Endothelial cell of umbilical vein (primary cell): ENCODE data around the gene NLGN1. TPM values are rescaled to one million over a fixed set of nuclear protein-coding genes. Genes with fewer than 3 reads are reported as not detected.

Experiments used
- BruUV-seq: library from RNA; stranded (reverse); fragments of 400-500 nt; replicated peaks from 2 replicates; lab custom pipeline; 2021; lab: Mats Ljungman, UMichigan
- CTCF ChIA-PET: fragments of 300-600, 350-600 bp; sonication (Branson Sonifier 250); formaldehyde crosslinking; loops from one replicate; lab custom pipeline; 2021; ENCODE audit warnings: antibody characterized with exemption, inconsistent platforms; lab: Charles Lee
- POLR2A ChIA-PET: fragments of 300-600, 350-600 bp; sonication (Branson Sonifier 250); formaldehyde crosslinking; loops from one replicate; lab custom pipeline; 2021; ENCODE audit warnings: antibody characterized with exemption, inconsistent platforms; lab: Charles Lee
- DNase-seq: peaks from one replicate; pipeline ENCODE4 v3.0.0-alpha.2; 2011; ENCODE audit warnings: low read depth, low spot score
- FAIRE-seq: peaks from 2 replicates; lab custom pipeline; 2011; peaks lifted over from hg19 to GRCh38; lab: Jason Lieb, UNC
- H2AFZ ChIP-seq: 2 replicates; pipeline ENCODE4 v1.6.0; 2012; ENCODE audit warnings: low read depth, low read length, control low read depth, inconsistent platforms
- H3K27ac ChIP-seq: 2 replicates; pipeline ENCODE4 v1.5.1; 2011; ENCODE audit warnings: low read depth, mild to moderate bottlenecking, control low read depth, low read length, moderate library complexity; ENCODE audit not compliant: insufficient read depth
- H3K27me3 ChIP-seq, 2 experiments: 2 replicates each; pipeline versions ENCODE4 v1.6.0 to v1.6.1; 2011; ENCODE audit warnings: low read length in 2 of 2, mixed read lengths in 1 of 2; ENCODE audit not compliant: control insufficient read depth in 2 of 2, insufficient read depth in 2 of 2
- H3K36me3 ChIP-seq, 2 experiments: 2 replicates in 1 of 2; 3 replicates in 1 of 2; pipeline ENCODE4 v1.5.1; 2011; ENCODE audit warnings: low read length in 2 of 2, mild to moderate bottlenecking in 1 of 2, moderate library complexity in 1 of 2; ENCODE audit not compliant: control insufficient read depth in 2 of 2, insufficient read depth in 2 of 2; ENCODE audit errors: extremely low read depth in 1 of 2
- H3K4me1 ChIP-seq: 3 replicates; pipeline ENCODE4 v1.5.1; 2011; ENCODE audit warnings: mild to moderate bottlenecking, low read length; ENCODE audit not compliant: control insufficient read depth, insufficient read depth; ENCODE audit errors: extremely low read depth
- H3K4me2 ChIP-seq: 2 replicates; pipeline ENCODE4 v1.6.1; 2011; ENCODE audit warnings: low read length, control low read depth, mixed read lengths; ENCODE audit not compliant: insufficient read depth
- H3K4me3 ChIP-seq, 3 experiments: fragments of 200-600 bp in 1 of 3; sonication (generic), shearing (Covaris generic) in 1 of 3; replicated peaks in 1 of 3; 2 replicates each; pipeline ENCODE4 v1.5.1; 2011 to 2016; ENCODE audit warnings: control low read depth in 3 of 3, low read length in 3 of 3, mild to moderate bottlenecking in 2 of 3, inconsistent platforms in 1 of 3, low read depth in 1 of 3, moderate library complexity in 1 of 3; ENCODE audit not compliant: insufficient read depth in 1 of 3
- H3K79me2 ChIP-seq: 2 replicates; pipeline ENCODE4 v1.6.0; 2012; ENCODE audit warnings: low read length, inconsistent platforms; ENCODE audit not compliant: control insufficient read depth, insufficient read depth
- H3K9ac ChIP-seq: replicated peaks from 2 replicates; pipeline ENCODE3; 2011; ENCODE audit warnings: low read length, control low read depth; ENCODE audit not compliant: insufficient read depth; ENCODE audit errors: extremely low read depth
- H3K9me1 ChIP-seq: replicated peaks from 3 replicates; pipeline ENCODE4 v1.6.0; 2011; ENCODE audit warnings: mild to moderate bottlenecking, low read length; ENCODE audit not compliant: control insufficient read depth, insufficient read depth; ENCODE audit errors: extremely low read depth
- H3K9me3 ChIP-seq: replicated peaks from 2 replicates; pipeline ENCODE4 v1.5.1; 2012; ENCODE audit warnings: low read length, inconsistent platforms; ENCODE audit not compliant: control insufficient read depth, insufficient read depth
- H4K20me1 ChIP-seq: replicated peaks from 2 replicates; pipeline ENCODE3; 2011; ENCODE audit warnings: mild to moderate bottlenecking, low read length; ENCODE audit not compliant: control insufficient read depth, insufficient read depth; ENCODE audit errors: extremely low read depth
- EZH2 ChIP-seq: IDR thresholded peaks from 2 replicates; pipeline ENCODE4 v1.6.1; 2012; ENCODE audit warnings: borderline replicate concordance, low read depth, mild to moderate bottlenecking, moderate library complexity, low read length, inconsistent platforms; ENCODE audit not compliant: severe bottlenecking
- FOS ChIP-seq: IDR thresholded peaks from 2 replicates; pipeline ENCODE4 v1.6.1; 2011; ENCODE audit warnings: mild to moderate bottlenecking, low read length, moderate library complexity, borderline replicate concordance; ENCODE audit not compliant: insufficient read depth
- GATA2 ChIP-seq: IDR thresholded peaks from 2 replicates; pipeline ENCODE4 v1.7.0; 2011; ENCODE audit warnings: low read depth, mild to moderate bottlenecking, moderate library complexity, mixed read lengths, low read length; ENCODE audit not compliant: insufficient read length, insufficient read depth
- JUN ChIP-seq: IDR thresholded peaks from 2 replicates; pipeline ENCODE4 v1.6.1; 2011; ENCODE audit warnings: borderline replicate concordance, low read depth; ENCODE audit not compliant: insufficient read length, insufficient read depth
- MYC ChIP-seq: IDR thresholded peaks from one replicate; pipeline ENCODE4 v1.6.1; 2011; ENCODE audit warnings: mild to moderate bottlenecking, low read depth, low read length
- POLR2A ChIP-seq: IDR thresholded peaks from 2 replicates; pipeline ENCODE4 v1.6.1; 2012; ENCODE audit warnings: low read depth, mild to moderate bottlenecking, control low read depth, low read length
- POLR2AphosphoS5 ChIP-seq: IDR thresholded peaks from 2 replicates; pipeline ENCODE4 v1.6.1; 2012; ENCODE audit warnings: low read depth, mild to moderate bottlenecking, control low read depth, low read length, moderate library complexity; ENCODE audit not compliant: insufficient read depth
- dilution Hi-C: fragments of 300-500 bp; cut with MboI; formaldehyde crosslinking; loops from one replicate; pipeline ENCODE4 v1.15.0; 2019; ENCODE audit warnings: low sequenced_read_pairs; ENCODE audit not compliant: extremely low pct_ligation_motif_present
- intact Hi-C: fragments of 100-400 bp; cut with micrococcal nuclease; formaldehyde crosslinking; loops from one replicate; pipeline ENCODE4 v1.10.0; 2022
- polyA plus RNA-seq, 4 experiments: library from polyadenylated mRNA; depleted of rRNA in 3 of 4; stranded (reverse) in 3 of 4; unstranded in 1 of 4; fragments of >200 nt; gene quantifications; 2 replicates each; pipeline versions ENCODE4 v1.2.1 to v1.2.3, GENCODE V29; 2011 to 2012; ENCODE audit warnings: missing spikeins in 1 of 4
- total RNA-seq: library from RNA; stranded (reverse); gene quantifications from 2 replicates; pipeline ENCODE4 v1.2.3, GENCODE V29; 2021
- TF ChIP-seq, protein P1 (sequence below), 2 donors: IDR thresholded peaks; 1 replicate in 1 of 2; 2 replicates in 1 of 2; pipeline ENCODE4 v1.5.1; 2011; ENCODE audit warnings: low read length in 2 of 2, mild to moderate bottlenecking in 2 of 2, moderate library complexity in 2 of 2, control low read depth in 1 of 2, inconsistent platforms in 1 of 2, low read depth in 1 of 2; ENCODE audit not compliant: insufficient read depth in 1 of 2; ENCODE audit errors: extremely low read depth in 1 of 2
- TF ChIP-seq, protein P2 (sequence below): IDR thresholded peaks from 2 replicates; pipeline ENCODE4 v1.6.1; 2011; ENCODE audit not compliant: insufficient read depth, insufficient read length

NLGN1 gene
- total and polyA plus RNA-seq, 2 donors (not counting 3 experiments of a cell fraction or from before 2014, with no cell fraction given) = 7.9 to 16.3 TPM

DNA sequence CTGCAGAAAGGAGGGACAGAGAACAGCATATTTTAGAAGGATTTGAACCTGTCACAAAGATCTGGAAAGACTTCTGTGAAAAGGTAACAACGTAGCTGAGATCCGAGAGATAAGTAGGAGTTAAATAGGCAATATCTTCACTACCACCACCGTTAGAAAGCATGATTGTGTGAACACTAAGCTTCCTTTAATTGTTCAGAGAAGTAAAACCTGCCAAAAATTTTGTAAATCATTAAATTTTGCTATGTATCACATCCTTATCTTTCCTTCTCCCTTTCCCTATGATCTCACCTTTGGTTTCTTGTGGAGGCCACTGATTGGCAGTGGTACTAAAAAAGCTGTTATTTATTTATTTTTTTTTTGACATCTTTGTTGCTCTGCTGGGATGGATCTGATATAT is 346.9 kb downstream of the NLGN1 start:
- no peak overlapping the region for H2AFZ ChIP-seq
- no TSS peak for BruUV-seq

More for the DNA sequence above, 346.9 kb downstream of the NLGN1 start:
- Histone ChIP-seq H3K4me3 (peak overlapping the region in 1 of 3 experiments; percentile 10), H3K36me3 (no peaks in the 10 kb centered on the region), H3K4me2 (peak overlapping the region; percentile 64), H3K27me3 (no peaks in the 10 kb centered on the region), H3K27ac (peak overlapping the region; percentile 96), H3K9ac (peak overlapping the region; percentile 44), H3K4me1 (peaks cover 95% of the 10 kb centered on the region), H3K9me1 (no peaks in the 10 kb centered on the region), H3K79me2 (no peaks in the 10 kb centered on the region), H3K9me3 (no peaks in the 10 kb centered on the region), H4K20me1 (no peaks in the 10 kb centered on the region)
- DNase-seq = peak; percentile 76
- CTCF ChIA-PET = interaction anchor here (0.8 to 1.6 kb wide), 3 partner anchors 9 to 16 kb away, joined by 3 to 5 read pairs (median 4); no protein-coding TSS in a partner anchor
- peak; percentile 82 for FAIRE-seq
- intact Hi-C loops (loop anchor here (1.0 to 10.0 kb wide), 4 partner anchors 160 to 698 kb away; no protein-coding TSS in a partner anchor), dilution Hi-C loops (no loop called here)
- TF ChIP-seq, protein P1, sequence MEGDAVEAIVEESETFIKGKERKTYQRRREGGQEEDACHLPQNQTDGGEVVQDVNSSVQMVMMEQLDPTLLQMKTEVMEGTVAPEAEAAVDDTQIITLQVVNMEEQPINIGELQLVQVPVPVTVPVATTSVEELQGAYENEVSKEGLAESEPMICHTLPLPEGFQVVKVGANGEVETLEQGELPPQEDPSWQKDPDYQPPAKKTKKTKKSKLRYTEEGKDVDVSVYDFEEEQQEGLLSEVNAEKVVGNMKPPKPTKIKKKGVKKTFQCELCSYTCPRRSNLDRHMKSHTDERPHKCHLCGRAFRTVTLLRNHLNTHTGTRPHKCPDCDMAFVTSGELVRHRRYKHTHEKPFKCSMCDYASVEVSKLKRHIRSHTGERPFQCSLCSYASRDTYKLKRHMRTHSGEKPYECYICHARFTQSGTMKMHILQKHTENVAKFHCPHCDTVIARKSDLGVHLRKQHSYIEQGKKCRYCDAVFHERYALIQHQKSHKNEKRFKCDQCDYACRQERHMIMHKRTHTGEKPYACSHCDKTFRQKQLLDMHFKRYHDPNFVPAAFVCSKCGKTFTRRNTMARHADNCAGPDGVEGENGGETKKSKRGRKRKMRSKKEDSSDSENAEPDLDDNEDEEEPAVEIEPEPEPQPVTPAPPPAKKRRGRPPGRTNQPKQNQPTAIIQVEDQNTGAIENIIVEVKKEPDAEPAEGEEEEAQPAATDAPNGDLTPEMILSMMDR (IDR thresholded peaks at IDR 0.05; ENCODE audit: extremely low read depth in 1 of 2, insufficient read depth in 1 of 2, low read depth in 1 of 2, low read length in 2 of 2) = no peak
- TF ChIP-seq JUN = peak; percentile 58
- TF ChIP-seq, protein P2, sequence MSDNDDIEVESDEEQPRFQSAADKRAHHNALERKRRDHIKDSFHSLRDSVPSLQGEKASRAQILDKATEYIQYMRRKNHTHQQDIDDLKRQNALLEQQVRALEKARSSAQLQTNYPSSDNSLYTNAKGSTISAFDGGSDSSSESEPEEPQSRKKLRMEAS = no peak
- peak; percentile 55 for TF ChIP-seq FOS
- no peak for TF ChIP-seq MYC
- peak; percentile 99 for TF ChIP-seq GATA2
- TF ChIP-seq EZH2 = no peak
- no peak for TF ChIP-seq POLR2A
- TF ChIP-seq POLR2AphosphoS5 = peak; percentile 69
- POLR2A ChIA-PET = no interaction called here
